Activated CD4-positive, alpha-beta T cell treated with anti-CD3 and anti-CD28 coated beads for 36 hours (primary cell): ENCODE measurements around the gene KCNMA1. TPM values are rescaled to one million over a fixed set of nuclear protein-coding genes. Genes with fewer than 3 reads are reported as not detected.

Source experiments
- ATAC-seq: fragments of 200-7000 bp; cut with Tn5 transposase; one replicate; pipeline ENCODE4 v1.10.0; 2021; ENCODE audit warnings: mild to moderate bottlenecking, moderate library complexity
- CTCF ChIA-PET: fragments of 350-600 bp; sonication (Branson Sonifier 250); formaldehyde crosslinking; loops from one replicate; lab custom pipeline; 2021; ENCODE audit warnings: antibody characterized with exemption; lab: Charles Lee
- POLR2A ChIA-PET: fragments of 350-600 bp; sonication (Branson Sonifier 250); formaldehyde crosslinking; loops from one replicate; lab custom pipeline; 2021; ENCODE audit warnings: antibody characterized with exemption, inconsistent platforms; lab: Charles Lee
- DNase-seq: peaks from one replicate; pipeline ENCODE4 v3.0.0-alpha.2; 2020
- H3K27ac Mint-ChIP-seq: one replicate; pipeline ENCODE4 v1.8.0; 2021; ENCODE audit warnings: mixed read lengths
- H3K27me3 Mint-ChIP-seq: one replicate; pipeline ENCODE4 v1.8.0; 2021; ENCODE audit warnings: mixed read lengths
- H3K36me3 Mint-ChIP-seq: one replicate; pipeline ENCODE4 v1.8.0; 2021; ENCODE audit warnings: low read depth, mixed read lengths
- H3K4me1 Mint-ChIP-seq: one replicate; pipeline ENCODE4 v1.8.0; 2021; ENCODE audit warnings: mixed read lengths
- H3K4me3 Mint-ChIP-seq: one replicate; pipeline ENCODE4 v1.8.0; 2021; ENCODE audit warnings: mild to moderate bottlenecking, moderate library complexity, mixed read lengths
- H3K9me3 Mint-ChIP-seq: one replicate; pipeline ENCODE4 v1.8.0; 2021; ENCODE audit warnings: low read depth, mixed read lengths
- intact Hi-C, 2 experiments: fragments of 100-400 bp; cut with DNase I in 1 of 2; cut with micrococcal nuclease in 1 of 2; formaldehyde crosslinking; loops; one replicate each; pipeline versions ENCODE4 v1.14.2 to v1.15.1; 2022 to 2024; cut with DNase I, micrococcal nuclease
- total RNA-seq, 2 experiments: library from RNA; stranded (reverse); gene quantifications; one replicate each; pipeline ENCODE4 v1.2.3, GENCODE V29; 2021

Gene KCNMA1
- total RNA-seq, 2 experiments from 2014 or later = 0.18 TPM; not detected in 1

DNA sequence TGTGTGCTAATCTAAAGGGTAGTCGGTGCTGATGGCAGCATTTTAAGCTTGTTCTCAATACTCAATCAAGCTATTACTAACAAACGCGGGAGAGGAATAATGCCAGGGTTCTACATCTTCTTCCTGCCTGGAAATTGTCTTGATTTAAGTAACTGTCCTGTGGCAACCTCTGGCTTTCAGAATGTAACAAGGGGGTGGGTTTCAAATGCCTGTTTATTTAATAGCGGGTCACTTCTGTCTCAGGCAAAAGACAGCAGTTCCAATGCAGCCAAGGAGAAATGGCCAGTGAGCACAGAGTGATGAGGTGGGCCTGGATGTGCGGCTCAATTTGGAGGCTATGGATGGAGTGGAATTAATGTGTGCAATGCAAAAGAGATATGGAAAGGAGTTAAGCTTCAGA, 692.4 kb downstream of the KCNMA1 start:
- no peaks in the 10 kb centered on the region for H3K36me3 Mint-ChIP-seq
- intact Hi-C loops = no loop called here
- no peaks in the 10 kb centered on the region for H3K4me1 Mint-ChIP-seq
- ChIA-PET POLR2A (no interaction called here), CTCF (interaction anchor here (0.6 kb wide), 1 partner anchor 10 kb away, joined by 3 read pairs; no protein-coding TSS in a partner anchor)
- H3K9me3 Mint-ChIP-seq = no peaks in the 10 kb centered on the region
- H3K27ac Mint-ChIP-seq = no peak overlapping the region
- H3K4me3 Mint-ChIP-seq = no peak overlapping the region
- DNase-seq = no peak
- no peak for ATAC-seq
- H3K27me3 Mint-ChIP-seq = peaks cover 2% of the 10 kb centered on the region

DNA sequence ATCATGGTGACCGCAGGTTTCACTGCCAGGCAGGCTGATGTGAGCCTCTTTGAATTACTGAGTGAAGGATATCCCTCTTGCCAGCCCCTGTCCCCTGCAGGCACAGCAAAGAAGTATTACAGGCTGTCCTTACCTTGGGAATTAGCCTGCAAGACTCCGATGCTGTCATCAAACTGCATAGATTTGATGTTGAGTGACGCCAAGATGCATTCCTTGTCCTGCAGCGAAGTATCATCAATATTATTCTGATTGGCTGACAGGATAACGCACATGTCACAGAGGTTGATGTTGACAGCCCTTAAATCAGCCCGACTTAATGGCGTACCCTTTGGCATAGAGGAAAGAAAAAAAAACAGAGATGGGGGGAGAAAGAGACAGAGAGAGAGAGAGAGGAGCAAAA, 693.0 kb downstream of the KCNMA1 start:
- ChIA-PET POLR2A (no interaction called here), CTCF (interaction anchor here (0.6 kb wide), 1 partner anchor 10 kb away, joined by 3 read pairs; no protein-coding TSS in a partner anchor)
- no peak for ATAC-seq
- Mint-ChIP-seq H3K4me3 (no peak overlapping the region), H3K4me1 (no peaks in the 10 kb centered on the region), H3K27ac (no peak overlapping the region), H3K9me3 (no peaks in the 10 kb centered on the region), H3K36me3 (no peaks in the 10 kb centered on the region), H3K27me3 (peaks cover 2% of the 10 kb centered on the region)
- intact Hi-C loops = no loop called here
- no peak for DNase-seq

DNA sequence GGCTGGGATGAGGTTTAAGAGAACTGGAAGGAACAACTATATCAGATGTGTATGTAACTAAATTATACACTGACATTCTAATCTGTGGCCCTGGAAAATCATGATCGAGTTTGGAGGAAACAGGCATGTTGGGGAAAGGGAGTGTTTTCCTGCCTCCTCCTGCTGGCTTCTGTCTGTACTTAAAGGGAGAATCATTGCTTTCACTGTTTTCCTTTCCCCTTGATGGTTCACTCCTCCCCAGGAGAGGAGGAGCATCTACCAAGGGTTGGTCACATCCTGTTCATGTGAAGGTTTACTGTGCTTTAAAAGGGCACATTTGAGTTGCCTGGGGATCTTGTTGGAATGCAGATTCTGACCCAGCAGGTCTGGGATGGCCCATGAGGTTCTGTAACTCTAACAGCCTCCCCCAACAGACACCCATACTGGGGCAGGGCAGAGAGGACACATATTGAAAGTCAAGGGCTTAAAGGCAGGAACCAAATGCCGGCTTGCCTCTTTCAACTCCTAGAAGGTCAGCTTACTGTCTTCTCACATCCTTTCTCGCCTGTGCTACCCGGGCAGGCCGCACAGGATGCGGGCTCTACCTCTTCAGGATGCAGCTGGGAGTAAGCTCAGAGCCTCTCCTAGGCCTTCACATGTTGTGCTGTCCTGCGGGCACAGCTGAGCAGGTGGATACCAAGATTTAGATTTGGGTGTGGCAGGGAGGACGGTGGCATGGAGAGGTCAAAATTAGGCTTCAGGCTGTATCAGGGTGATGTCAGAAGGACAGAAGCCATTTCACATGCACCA, 694.8 kb downstream of the KCNMA1 start:
- no peaks in the 10 kb centered on the region for H3K27me3 Mint-ChIP-seq
- ATAC-seq (no peak), DNase-seq (no peak)
- H3K9me3 Mint-ChIP-seq = no peaks in the 10 kb centered on the region
- intact Hi-C loops = no loop called here
- no peak overlapping the region for H3K4me3 Mint-ChIP-seq
- H3K36me3 Mint-ChIP-seq = no peaks in the 10 kb centered on the region
- no peaks in the 10 kb centered on the region for H3K4me1 Mint-ChIP-seq
- CTCF ChIA-PET = no interaction called here
- POLR2A ChIA-PET = no interaction called here
- no peak overlapping the region for H3K27ac Mint-ChIP-seq

DNA sequence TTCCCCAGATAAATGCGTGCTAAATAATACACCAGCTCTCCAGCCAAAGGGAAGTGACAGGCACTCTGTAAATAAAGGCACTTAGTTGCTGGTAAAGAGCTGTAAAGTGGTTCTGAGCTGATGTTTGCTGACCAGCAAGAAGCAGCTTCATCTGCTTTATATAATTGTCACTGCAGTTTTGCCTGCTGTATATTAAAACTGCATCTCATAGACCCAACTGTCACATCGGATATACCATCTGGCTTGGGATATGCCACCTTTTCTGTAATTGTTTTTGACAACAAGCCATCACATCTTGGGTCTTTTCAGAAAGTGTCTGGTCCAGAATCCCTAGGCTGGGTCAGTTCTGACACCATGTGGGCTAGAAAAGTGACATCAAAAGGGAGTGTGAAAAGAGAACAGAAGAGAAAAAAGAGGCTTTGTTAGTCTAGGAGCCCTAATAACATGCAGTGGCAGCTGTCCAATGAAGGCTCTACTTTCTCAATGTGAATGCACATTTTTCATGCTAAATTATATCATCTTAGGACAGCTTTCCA, 697.6 kb downstream of the KCNMA1 start:
- intact Hi-C loops = no loop called here
- H3K27ac Mint-ChIP-seq = no peak overlapping the region
- no peak for DNase-seq
- no peak overlapping the region for H3K4me3 Mint-ChIP-seq
- no peaks in the 10 kb centered on the region for H3K36me3 Mint-ChIP-seq
- H3K4me1 Mint-ChIP-seq = no peaks in the 10 kb centered on the region
- POLR2A ChIA-PET = no interaction called here
- H3K27me3 Mint-ChIP-seq = peaks cover 4% of the 10 kb centered on the region
- CTCF ChIA-PET = no interaction called here
- ATAC-seq = no peak
- H3K9me3 Mint-ChIP-seq = no peaks in the 10 kb centered on the region

DNA sequence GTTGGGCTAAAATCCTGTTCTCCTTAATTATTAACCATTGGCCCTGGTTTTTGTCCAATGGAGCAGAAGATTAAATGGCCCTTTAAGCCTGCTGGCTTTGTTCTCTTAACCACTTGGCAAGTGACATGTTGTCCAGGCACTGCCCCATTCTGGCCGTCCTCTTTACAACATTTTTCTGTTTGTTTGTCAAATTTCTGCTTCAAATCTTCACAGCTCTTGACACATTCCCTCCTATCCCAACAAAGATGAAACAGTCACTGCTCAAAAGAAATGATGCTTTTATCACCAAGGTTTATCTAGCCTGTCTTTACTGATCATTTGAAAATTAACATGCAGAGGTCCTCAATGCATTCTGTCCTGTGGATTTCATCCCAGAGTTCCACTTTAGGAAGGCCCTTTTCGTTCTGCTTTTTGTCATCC, 700.4 kb downstream of the KCNMA1 start:
- DNase-seq = no peak
- POLR2A ChIA-PET = no interaction called here
- Mint-ChIP-seq H3K27ac (no peak overlapping the region), H3K4me1 (no peaks in the 10 kb centered on the region), H3K36me3 (no peaks in the 10 kb centered on the region), H3K27me3 (peaks cover 4% of the 10 kb centered on the region), H3K9me3 (no peaks in the 10 kb centered on the region), H3K4me3 (no peak overlapping the region)
- intact Hi-C loops = no loop called here
- CTCF ChIA-PET = no interaction called here
- ATAC-seq = no peak

DNA sequence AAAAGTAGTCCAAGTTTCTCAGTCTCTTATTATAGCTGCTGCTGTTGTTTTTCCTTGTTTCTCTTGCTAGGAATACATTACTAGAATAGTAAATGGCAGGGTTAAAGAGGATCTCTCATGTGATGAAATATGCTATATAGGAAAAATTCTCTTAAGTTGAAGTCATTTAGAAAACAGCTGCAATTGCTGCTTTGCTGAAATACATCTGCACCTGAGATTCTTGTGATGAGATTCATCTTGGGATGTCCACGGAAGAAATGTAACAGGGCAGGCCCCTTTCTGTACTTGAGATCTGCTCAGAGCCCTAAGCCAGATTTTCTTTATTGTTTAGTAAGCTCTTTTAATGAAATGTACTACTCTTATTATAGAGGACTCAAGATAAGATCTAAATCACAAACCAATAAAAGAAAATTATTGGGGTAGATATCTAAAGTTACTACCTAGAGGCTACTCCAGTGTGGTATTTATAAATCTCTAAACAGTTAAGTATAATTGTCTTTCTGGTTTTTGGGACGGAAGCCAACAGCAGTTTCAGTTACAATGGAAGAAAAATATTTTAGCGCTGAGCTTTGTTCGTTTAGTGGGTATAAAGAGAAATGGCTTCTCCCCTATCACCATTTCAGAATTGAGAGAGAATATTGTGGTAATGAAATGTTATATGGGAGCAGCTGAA, 701.5 kb downstream of the KCNMA1 start:
- CTCF ChIA-PET = no interaction called here
- Mint-ChIP-seq H3K9me3 (no peaks in the 10 kb centered on the region), H3K4me1 (no peaks in the 10 kb centered on the region), H3K27me3 (peaks cover 4% of the 10 kb centered on the region), H3K36me3 (no peaks in the 10 kb centered on the region), H3K27ac (no peak overlapping the region), H3K4me3 (no peak overlapping the region)
- POLR2A ChIA-PET = no interaction called here
- no peak for ATAC-seq
- intact Hi-C loops = no loop called here
- no peak for DNase-seq

DNA sequence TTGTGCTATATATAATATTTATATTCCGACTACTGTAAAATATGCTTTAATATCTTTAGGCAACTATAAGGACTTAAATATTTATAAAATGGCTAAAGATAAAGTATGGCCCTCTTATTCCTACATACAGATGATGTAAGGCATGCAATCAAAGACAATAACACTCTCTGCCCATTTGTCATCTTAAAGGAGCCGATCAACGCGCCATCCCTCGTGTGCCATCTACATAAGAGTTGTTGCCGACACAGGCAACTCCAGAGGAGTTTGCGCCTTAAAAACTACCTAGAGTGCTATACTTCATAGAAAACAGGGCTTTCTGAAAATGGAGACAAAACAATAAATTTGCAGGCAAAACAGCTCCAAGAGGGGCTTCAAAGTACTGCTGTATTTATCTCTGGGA, 709.0 kb downstream of the KCNMA1 start:
- no peaks in the 10 kb centered on the region for H3K4me1 Mint-ChIP-seq
- intact Hi-C loops = no loop called here
- ATAC-seq (no peak), DNase-seq (no peak)
- no peak overlapping the region for H3K27ac Mint-ChIP-seq
- H3K9me3 Mint-ChIP-seq = no peaks in the 10 kb centered on the region
- ChIA-PET POLR2A (no interaction called here), CTCF (no interaction called here)
- H3K4me3 Mint-ChIP-seq = no peak overlapping the region
- H3K27me3 Mint-ChIP-seq = no peaks in the 10 kb centered on the region
- no peaks in the 10 kb centered on the region for H3K36me3 Mint-ChIP-seq

DNA sequence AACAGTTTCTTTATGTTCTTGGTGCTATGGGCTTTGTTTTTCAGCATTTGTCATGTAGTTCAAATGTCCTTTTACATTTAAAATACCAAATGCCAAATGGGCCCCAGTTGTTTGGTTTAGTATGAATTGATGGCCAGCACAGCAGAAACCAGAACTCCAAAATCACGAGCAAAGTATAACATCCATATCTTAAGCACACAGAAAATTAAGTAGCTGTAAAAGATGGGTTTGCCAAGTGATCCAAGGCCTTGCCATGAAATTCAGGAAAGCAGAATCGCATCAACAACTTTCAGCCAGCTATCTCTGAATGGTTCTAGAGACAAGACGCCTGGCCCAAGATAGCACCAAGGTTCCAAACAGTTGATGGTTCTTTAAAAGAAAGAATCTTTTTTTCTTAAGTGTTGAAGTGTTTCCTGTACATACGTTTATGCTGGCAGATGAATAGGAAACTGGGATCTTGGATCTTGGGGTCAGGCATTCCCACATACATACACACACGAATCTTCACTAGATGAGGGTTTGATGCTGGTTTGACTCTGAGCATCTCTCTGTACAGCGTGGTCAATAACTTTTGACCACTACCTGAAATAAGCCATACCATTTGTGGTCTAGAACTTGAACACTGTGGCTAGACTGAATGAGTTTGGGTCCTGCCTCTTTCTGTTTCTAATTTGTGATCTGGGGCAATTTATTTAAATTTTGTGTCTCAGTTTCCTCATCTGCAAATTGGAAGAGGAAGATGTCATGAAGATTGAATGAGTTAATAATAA, 711.8 kb downstream of the KCNMA1 start:
- Mint-ChIP-seq H3K36me3 (no peaks in the 10 kb centered on the region), H3K27me3 (no peaks in the 10 kb centered on the region), H3K4me1 (no peaks in the 10 kb centered on the region), H3K4me3 (no peak overlapping the region), H3K9me3 (no peaks in the 10 kb centered on the region), H3K27ac (no peak overlapping the region)
- CTCF ChIA-PET = no interaction called here
- POLR2A ChIA-PET = no interaction called here
- DNase-seq = no peak
- ATAC-seq = no peak
- intact Hi-C loops = no loop called here

DNA sequence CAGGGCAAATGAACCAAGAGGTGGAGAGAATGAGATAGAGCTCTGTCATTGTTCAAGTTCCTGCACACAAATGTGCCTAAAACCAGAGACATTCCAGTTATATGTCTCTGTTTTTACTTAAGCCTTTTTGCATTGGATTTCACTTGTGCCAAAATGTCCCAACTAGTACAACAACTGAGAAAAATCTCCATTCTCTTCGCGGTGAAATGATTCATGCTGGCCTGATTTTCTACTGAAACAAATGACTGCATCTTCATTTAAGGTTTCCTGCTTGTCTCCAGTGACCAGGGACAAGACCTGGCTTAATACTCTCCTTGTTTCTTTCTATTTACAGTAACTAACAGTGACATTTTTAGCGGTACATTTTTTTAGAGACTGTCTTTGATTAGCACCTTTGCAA, 714.9 kb downstream of the KCNMA1 start:
- POLR2A ChIA-PET = no interaction called here
- H3K4me1 Mint-ChIP-seq = no peaks in the 10 kb centered on the region
- H3K9me3 Mint-ChIP-seq = no peaks in the 10 kb centered on the region
- ATAC-seq = no peak
- H3K4me3 Mint-ChIP-seq = no peak overlapping the region
- H3K36me3 Mint-ChIP-seq = no peaks in the 10 kb centered on the region
- intact Hi-C loops = no loop called here
- H3K27me3 Mint-ChIP-seq = peaks cover 3% of the 10 kb centered on the region
- H3K27ac Mint-ChIP-seq = no peak overlapping the region
- no peak for DNase-seq
- CTCF ChIA-PET = no interaction called here

DNA sequence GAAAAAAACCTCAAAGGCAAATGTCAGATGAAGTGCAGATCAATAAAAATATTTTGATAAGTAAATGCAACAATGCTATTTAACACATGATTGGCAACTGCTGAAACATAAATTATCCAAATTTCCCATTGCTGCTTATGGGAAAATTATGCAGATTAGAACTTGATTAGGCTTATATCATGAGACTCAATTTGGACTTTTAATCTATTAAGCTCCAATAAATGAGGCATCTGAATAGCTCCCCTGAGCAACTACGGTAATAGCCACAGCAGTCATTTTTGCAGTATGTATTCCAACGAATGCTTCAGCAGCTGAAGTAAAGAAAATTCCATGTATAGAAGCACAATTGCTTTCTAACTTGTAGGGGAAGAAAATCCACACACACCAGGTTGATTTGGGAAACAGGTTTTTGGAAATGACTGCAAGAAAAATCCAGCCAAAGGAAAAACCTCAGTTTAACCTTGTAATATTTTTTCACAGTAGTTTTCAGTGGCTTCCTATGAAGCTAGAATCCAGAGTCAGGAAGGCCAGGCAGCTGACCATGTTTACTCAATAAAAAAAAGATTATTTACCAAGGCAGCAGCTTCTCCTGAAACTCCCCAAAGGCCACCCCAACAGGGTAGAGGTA, 716.1 kb downstream of the KCNMA1 start:
- no peak overlapping the region for H3K27ac Mint-ChIP-seq
- intact Hi-C loops = no loop called here
- no peak for DNase-seq
- H3K4me1 Mint-ChIP-seq = no peaks in the 10 kb centered on the region
- H3K4me3 Mint-ChIP-seq = no peak overlapping the region
- CTCF ChIA-PET = no interaction called here
- no peak for ATAC-seq
- POLR2A ChIA-PET = no interaction called here
- peaks cover 3% of the 10 kb centered on the region for H3K27me3 Mint-ChIP-seq
- no peaks in the 10 kb centered on the region for H3K9me3 Mint-ChIP-seq
- H3K36me3 Mint-ChIP-seq = no peaks in the 10 kb centered on the region

DNA sequence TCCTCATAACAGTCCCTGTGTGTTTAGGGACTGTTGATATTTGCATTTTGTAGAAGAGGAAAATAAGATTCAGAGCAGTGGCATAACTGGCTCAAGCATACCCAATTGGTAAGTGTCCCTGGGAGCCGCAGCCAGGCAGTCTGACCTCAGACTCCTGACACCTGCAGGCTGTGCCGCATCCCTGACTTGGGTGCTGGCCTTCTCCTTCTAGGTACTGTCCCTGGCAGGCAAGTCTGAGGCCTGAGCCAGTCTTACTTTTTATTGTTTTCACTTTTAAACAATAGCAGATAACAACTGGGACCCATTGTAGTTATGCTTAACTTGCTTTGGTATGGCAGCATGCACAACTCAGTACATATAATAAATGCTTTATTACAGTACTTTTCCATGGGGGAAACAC, 717.0 kb downstream of the KCNMA1 start:
- Mint-ChIP-seq H3K4me3 (no peak overlapping the region), H3K9me3 (no peaks in the 10 kb centered on the region), H3K27ac (no peak overlapping the region), H3K4me1 (no peaks in the 10 kb centered on the region), H3K27me3 (peaks cover 3% of the 10 kb centered on the region), H3K36me3 (no peaks in the 10 kb centered on the region)
- ChIA-PET POLR2A (no interaction called here), CTCF (no interaction called here)
- intact Hi-C loops = no loop called here
- DNase-seq (no peak), ATAC-seq (no peak)
